MM.1S (cell line): ENCODE results near the gene FETUB.

ENCODE experiments used
- DNase-seq: peaks from one replicate; pipeline ENCODE4 v3.0.0-alpha.2; 2015
- H2AFZ ChIP-seq: fragments of 300-600 bp; sonication (generic); 2 replicates; pipeline ENCODE4 v1.6.0; 2016; ENCODE audit warnings: antibody characterized with exemption, low read length
- H3F3A ChIP-seq: fragments of 300-600 bp; sonication (generic); 2 replicates; pipeline ENCODE4 v1.6.1; 2016; ENCODE audit warnings: mild to moderate bottlenecking, antibody characterized with exemption, low read length, moderate library complexity, mixed read lengths; ENCODE audit not compliant: insufficient read depth
- H3K27ac ChIP-seq: fragments of 300-600 bp; sonication (generic); 2 replicates; pipeline ENCODE4 v1.5.1; 2016; ENCODE audit warnings: mild to moderate bottlenecking, low read length
- H3K27me3 ChIP-seq: fragments of 300-600 bp; sonication (generic); replicated peaks from 2 replicates; pipeline ENCODE4 v1.6.0; 2016; ENCODE audit warnings: low read length; ENCODE audit not compliant: insufficient read depth
- H3K36me3 ChIP-seq: fragments of 300-600 bp; sonication (generic); replicated peaks from 2 replicates; pipeline ENCODE4 v1.6.1; 2016; ENCODE audit warnings: mild to moderate bottlenecking, low read length, mixed read lengths; ENCODE audit not compliant: insufficient read depth
- H3K4me1 ChIP-seq: fragments of 300-600 bp; sonication (generic); 2 replicates; pipeline ENCODE4 v1.6.1; 2016; ENCODE audit warnings: low read length, mixed read lengths
- H3K4me2 ChIP-seq: fragments of 300-600 bp; sonication (generic); 2 replicates; pipeline ENCODE4 v1.6.0; 2016; ENCODE audit warnings: low read depth, low read length
- H3K4me3 ChIP-seq: fragments of 300-600 bp; sonication (generic); 2 replicates; pipeline ENCODE4 v1.5.1; 2016; ENCODE audit warnings: low read length, mixed read lengths
- H3K79me2 ChIP-seq: fragments of 300-600 bp; sonication (generic); 2 replicates; pipeline ENCODE4 v1.6.1; 2016; ENCODE audit warnings: mixed run types, low read length, mixed read lengths
- H3K9ac ChIP-seq: fragments of 300-600 bp; sonication (generic); 2 replicates; pipeline ENCODE4 v1.6.1; 2016; ENCODE audit warnings: low read length, mixed read lengths
- H3K9me2 ChIP-seq: fragments of 300-600 bp; sonication (generic); replicated peaks from 2 replicates; pipeline ENCODE4 v1.6.1; 2016; ENCODE audit warnings: mild to moderate bottlenecking, low read length, mixed read lengths; ENCODE audit not compliant: insufficient read depth
- H3K9me3 ChIP-seq: fragments of 300-600 bp; sonication (generic); replicated peaks from 2 replicates; pipeline ENCODE4 v1.6.1; 2016; ENCODE audit warnings: mild to moderate bottlenecking, low read length, mixed read lengths; ENCODE audit not compliant: insufficient read depth
- H4K20me1 ChIP-seq: fragments of 300-600 bp; sonication (generic); 2 replicates; pipeline ENCODE4 v1.6.1; 2016; ENCODE audit warnings: mild to moderate bottlenecking, low read length, moderate library complexity, mixed read lengths; ENCODE audit not compliant: insufficient read depth
- CTCF ChIP-seq: fragments of 300-600 bp; sonication (generic); IDR thresholded peaks from 2 replicates; pipeline ENCODE4 v1.5.1; 2016; ENCODE audit warnings: antibody characterized with exemption, low read length, mixed read lengths
- EZH2 ChIP-seq: fragments of 300-600 bp; sonication (generic); optimal IDR thresholded peaks from 2 replicates; pipeline ENCODE3; 2017; ENCODE audit warnings: low read depth, mild to moderate bottlenecking, antibody characterized with exemption, low read length, mixed read lengths
- EZH2phosphoT487 ChIP-seq: fragments of 300-600 bp; sonication (generic); IDR thresholded peaks from 2 replicates; pipeline ENCODE4 v1.6.1; 2018; ENCODE audit warnings: antibody characterized with exemption, low read length

Gene FETUB

GRCh38 chr3:186613637-186614265 lies 26.4 kb upstream of the FETUB start:
- TF ChIP-seq EZH2 (no peak), EZH2phosphoT487 (no peak), CTCF (no peak)
- Histone ChIP-seq H3K79me2 (no peaks in the 10 kb centered on the region), H3K9me2 (no peaks in the 10 kb centered on the region), H3F3A (peaks cover 24% of the 10 kb centered on the region), H3K4me2 (peak overlapping the region; percentile 70; the same call in 1 of the 2 replicates), H3K27ac (peak overlapping the region; percentile 47; the same call in 1 of the 2 replicates), H3K27me3 (peaks cover 8% of the 10 kb centered on the region), H3K4me1 (peaks cover 36% of the 10 kb centered on the region), H3K9me3 (no peaks in the 10 kb centered on the region), H3K9ac (peak overlapping the region; percentile 15; the same call in 1 of the 2 replicates), H3K36me3 (no peaks in the 10 kb centered on the region), H2AFZ (peak overlapping the region; percentile 81), H3K4me3 (peak overlapping the region; percentile 37; the same call in 1 of the 2 replicates), H4K20me1 (no peaks in the 10 kb centered on the region)
- no peak for DNase-seq

GRCh38 chr3:186614266-186614596 lies 26.0 kb upstream of the FETUB start:
- Histone ChIP-seq H3K4me2 (peak overlapping the region; percentile 70), H2AFZ (peak overlapping the region; percentile 81), H3K36me3 (no peaks in the 10 kb centered on the region), H3K9me3 (no peaks in the 10 kb centered on the region), H3K4me1 (peaks cover 31% of the 10 kb centered on the region), H4K20me1 (no peaks in the 10 kb centered on the region), H3K27ac (peak overlapping the region; percentile 47), H3K27me3 (peaks cover 8% of the 10 kb centered on the region), H3K4me3 (peak overlapping the region; percentile 37), H3K9me2 (no peaks in the 10 kb centered on the region), H3K9ac (peak overlapping the region; percentile 15; the same call in 1 of the 2 replicates), H3K79me2 (no peaks in the 10 kb centered on the region), H3F3A (peaks cover 20% of the 10 kb centered on the region)
- no peak for DNase-seq
- no peak for TF ChIP-seq CTCF
- no peak for TF ChIP-seq EZH2
- no peak for TF ChIP-seq EZH2phosphoT487

- peak overlapping the region; percentile 47 for H3K27ac ChIP-seq
- H3K9me2 ChIP-seq: no peaks in the 10 kb centered on the region
- peaks cover 25% of the 10 kb centered on the region for H3K4me1 ChIP-seq
- no peaks in the 10 kb centered on the region for H3K9me3 ChIP-seq
- peak overlapping the region; percentile 70 for H3K4me2 ChIP-seq
- peaks cover 20% of the 10 kb centered on the region for H3F3A ChIP-seq
- peak overlapping the region; percentile 37 for H3K4me3 ChIP-seq
- H3K9ac ChIP-seq: peak overlapping the region; percentile 15; the same call in 1 of the 2 replicates
- H3K79me2 ChIP-seq: no peaks in the 10 kb centered on the region
- H4K20me1 ChIP-seq: no peaks in the 10 kb centered on the region
- H2AFZ ChIP-seq: peak overlapping the region; percentile 81
- no peaks in the 10 kb centered on the region for H3K36me3 ChIP-seq
- peak; percentile 87 for DNase-seq
- TF ChIP-seq EZH2 (no peak), EZH2phosphoT487 (no peak), CTCF (peak; percentile 100)
- H3K27me3 ChIP-seq: peaks cover 8% of the 10 kb centered on the region
These were observed 25.4 kb upstream of the FETUB start for GRCh38 chr3:186614597-186615483.
